Hepatocyte (in vitro differentiated cells): ENCODE results near the gene PMAIP1.

Experiments
- EZH2 ChIP-seq: fragments of 200-600 bp; sonication (generic); IDR thresholded peaks from 2 replicates; pipeline ENCODE4 v1.6.1; 2016; ENCODE audit warnings: antibody characterized with exemption, mild to moderate bottlenecking, borderline replicate concordance
- EZH2phosphoT487 ChIP-seq: fragments of 200-600 bp; sonication (generic); IDR thresholded peaks from one replicate; pipeline ENCODE4 v1.6.1; 2018; ENCODE audit warnings: antibody characterized with exemption, mild to moderate bottlenecking, low read depth, moderate library complexity; ENCODE audit not compliant: unreplicated experiment, severe bottlenecking

GRCh38 chr18:59951591-59951990 is 51.8 kb downstream of the PMAIP1 start:
- TF ChIP-seq EZH2phosphoT487 (no peak), EZH2 (no peak)
